ENCODE results near the gene TTC9B.

GRCh38 chr19:40242480-40242879 lies 24.3 kb upstream of the TTC9B start:
- TF ChIP-seq NR3C1 (IDR thresholded peaks at IDR 0.05) = no peak
- TF ChIP-seq CEBPB (IDR thresholded peaks at IDR 0.05) = no peak
- no peak for TF ChIP-seq CTCF (IDR thresholded peaks at IDR 0.05)
- TF ChIP-seq POLR2A (IDR thresholded peaks at IDR 0.05; ENCODE audit: low read length) = no peak
- no peak for TF ChIP-seq TFCP2L1 (CRISPR knock-in tag; IDR thresholded peaks at IDR 0.05)
- TF ChIP-seq MYC (IDR thresholded peaks at IDR 0.05; ENCODE audit: borderline replicate concordance, low read length) = no peak
- no peak for TF ChIP-seq EP300 (IDR thresholded peaks at IDR 0.05)
- TF ChIP-seq MAX (IDR thresholded peaks at IDR 0.05) = no peak
- TF ChIP-seq HOXA7 (CRISPR knock-in tag; IDR thresholded peaks at IDR 0.05) = no peak

Measured in A549 (cell line).